ENCODE data around the gene EIF2B5.
A peak's percentile ranks its signal among the peaks of the same experiment; 100 is the strongest.

Gene EIF2B5

DNA sequence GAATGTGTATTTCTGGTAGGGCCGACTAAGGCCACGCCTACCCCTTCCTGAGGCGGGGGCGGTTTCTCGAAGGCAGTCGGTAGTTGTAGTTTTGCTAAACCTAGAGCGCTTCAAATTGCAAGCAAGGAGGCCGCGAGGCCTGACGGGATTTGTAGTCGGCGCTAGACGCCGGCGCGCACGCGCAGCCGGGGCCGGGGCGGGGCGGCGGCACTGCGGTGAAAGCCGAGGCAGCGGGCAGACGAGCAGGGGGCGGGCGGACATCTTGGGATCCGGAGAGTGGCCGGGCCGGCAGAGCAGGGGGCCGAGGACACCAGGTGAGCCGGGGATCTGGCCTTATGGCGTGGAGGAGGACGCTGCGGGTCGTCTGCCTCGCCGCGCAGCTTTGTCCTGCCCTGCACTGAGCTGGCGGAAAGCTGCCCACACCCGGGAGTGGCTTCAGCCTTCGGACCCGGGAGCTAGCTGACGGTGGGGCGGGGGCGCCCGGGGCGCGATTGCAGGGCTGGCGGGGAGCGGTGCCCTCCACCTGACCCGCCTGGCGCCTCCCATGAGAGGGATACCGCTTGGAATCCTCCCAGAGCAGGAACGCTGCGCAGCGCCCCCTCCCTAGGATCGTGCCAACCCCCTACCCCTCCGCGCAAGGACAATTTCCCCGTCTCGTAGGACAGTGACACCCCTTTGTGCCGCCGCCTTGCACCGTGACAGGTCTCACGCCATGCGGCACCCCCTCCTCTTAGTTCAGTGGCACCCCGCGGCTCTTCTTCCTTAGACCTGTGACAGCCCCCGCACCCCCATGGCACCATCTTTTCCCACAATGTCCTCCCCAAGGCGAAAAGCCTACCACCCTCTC lies 39.7 kb downstream of the EIF2B5 start, which contains the start of gene AP2M1:
Gene AP2M1 (plus strand): TSS at position 210 of the 847 bp plus-strand sequence. CDS start 2,139 bp downstream, outside the sequence.
- H3K4me3 ChIP-seq (ENCODE audit: low read depth in 1 of 2, low read length in 2 of 2), result peak within 1 kb of the TSS; percentile 93 to 98; a peak in 3 of 4 replicates
- H3K27ac ChIP-seq (ENCODE audit: low read length), result peak within 1 kb of the TSS; percentile 88
- TF ChIP-seq, protein P1, sequence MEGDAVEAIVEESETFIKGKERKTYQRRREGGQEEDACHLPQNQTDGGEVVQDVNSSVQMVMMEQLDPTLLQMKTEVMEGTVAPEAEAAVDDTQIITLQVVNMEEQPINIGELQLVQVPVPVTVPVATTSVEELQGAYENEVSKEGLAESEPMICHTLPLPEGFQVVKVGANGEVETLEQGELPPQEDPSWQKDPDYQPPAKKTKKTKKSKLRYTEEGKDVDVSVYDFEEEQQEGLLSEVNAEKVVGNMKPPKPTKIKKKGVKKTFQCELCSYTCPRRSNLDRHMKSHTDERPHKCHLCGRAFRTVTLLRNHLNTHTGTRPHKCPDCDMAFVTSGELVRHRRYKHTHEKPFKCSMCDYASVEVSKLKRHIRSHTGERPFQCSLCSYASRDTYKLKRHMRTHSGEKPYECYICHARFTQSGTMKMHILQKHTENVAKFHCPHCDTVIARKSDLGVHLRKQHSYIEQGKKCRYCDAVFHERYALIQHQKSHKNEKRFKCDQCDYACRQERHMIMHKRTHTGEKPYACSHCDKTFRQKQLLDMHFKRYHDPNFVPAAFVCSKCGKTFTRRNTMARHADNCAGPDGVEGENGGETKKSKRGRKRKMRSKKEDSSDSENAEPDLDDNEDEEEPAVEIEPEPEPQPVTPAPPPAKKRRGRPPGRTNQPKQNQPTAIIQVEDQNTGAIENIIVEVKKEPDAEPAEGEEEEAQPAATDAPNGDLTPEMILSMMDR (IDR thresholded peaks at IDR 0.05; ENCODE audit: borderline replicate concordance, extremely low read depth, low read length, poor library complexity, severe bottlenecking), result peak; percentile 29
- TF ChIP-seq EZH2 (IDR thresholded peaks at IDR 0.05; ENCODE audit: borderline replicate concordance, low read depth, low read length, severe bottlenecking), result no peak
- H2AFZ ChIP-seq (ENCODE audit: low read depth, low read length), result peak within 1 kb of the TSS; percentile 96
- peaks cover 34% of the 10 kb centered on the region for H3K4me1 ChIP-seq (ENCODE audit: insufficient read depth, low read length)
- peaks cover 45% of the 10 kb centered on the region for H3K79me2 ChIP-seq (ENCODE audit: insufficient read depth, low read length)
- peak; percentile 94 for ATAC-seq (ENCODE audit: insufficient read depth, low read depth)
- no peaks in the 10 kb centered on the region for H3K9me3 ChIP-seq (ENCODE audit: insufficient read depth, low read length, severe bottlenecking)
- H3K27me3 ChIP-seq (ENCODE audit: insufficient read depth, low read length, poor library complexity), result no peaks in the 10 kb centered on the region
- peaks cover 57% of the 10 kb centered on the region for H3K36me3 ChIP-seq (ENCODE audit: insufficient read depth, low read length)
- peak; percentile 99 for DNase-seq
- peak within 1 kb of the TSS; percentile 97 for H3K4me2 ChIP-seq (ENCODE audit: insufficient read depth, low read length)
- peaks cover 7% of the 10 kb centered on the region for H4K20me1 ChIP-seq (ENCODE audit: insufficient read depth, low read length)
- peak within 1 kb of the TSS; percentile 96 for H3K9ac ChIP-seq (ENCODE audit: low read depth, low read length)

DNA sequence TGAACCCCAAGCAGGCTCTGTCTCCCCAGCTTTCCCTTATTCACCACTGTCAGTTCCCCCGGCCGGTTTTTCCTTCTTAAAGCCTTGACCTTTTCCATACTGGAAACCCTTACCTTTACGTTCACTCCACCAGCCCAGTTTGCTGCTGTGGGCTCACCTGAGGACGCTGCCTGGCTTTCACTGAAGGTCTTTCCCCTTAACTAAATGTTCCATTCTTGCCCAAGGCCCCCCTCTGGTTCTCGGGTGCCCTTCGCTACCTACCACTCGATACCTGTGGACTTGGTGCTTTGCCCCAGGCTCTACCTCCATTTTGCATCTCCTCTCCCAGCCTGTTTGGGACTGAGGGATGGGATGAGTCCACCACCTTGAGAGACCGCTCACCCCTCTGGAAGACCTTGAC lies 40.3 kb downstream of the EIF2B5 start:
- H3K79me2 ChIP-seq (ENCODE audit: insufficient read depth, low read length), result peaks cover 45% of the 10 kb centered on the region
- peak overlapping the region; percentile 96 for H3K9ac ChIP-seq (ENCODE audit: low read depth, low read length)
- H3K36me3 ChIP-seq (ENCODE audit: insufficient read depth, low read length), result peaks cover 61% of the 10 kb centered on the region
- no peaks in the 10 kb centered on the region for H3K27me3 ChIP-seq (ENCODE audit: insufficient read depth, low read length, poor library complexity)
- TF ChIP-seq EZH2 (IDR thresholded peaks at IDR 0.05; ENCODE audit: borderline replicate concordance, low read depth, low read length, severe bottlenecking), result no peak
- TF ChIP-seq, protein P1 (IDR thresholded peaks at IDR 0.05; ENCODE audit: borderline replicate concordance, extremely low read depth, low read length, poor library complexity, severe bottlenecking), result no peak
- DNase-seq (no peak), ATAC-seq (ENCODE audit: insufficient read depth, low read depth) (no peak)
- peak overlapping the region; percentile 93 to 98; a peak in 3 of 4 replicates for H3K4me3 ChIP-seq (ENCODE audit: low read depth in 1 of 2, low read length in 2 of 2)
- peak overlapping the region; percentile 97 for H3K4me2 ChIP-seq (ENCODE audit: insufficient read depth, low read length)
- peaks cover 34% of the 10 kb centered on the region for H3K4me1 ChIP-seq (ENCODE audit: insufficient read depth, low read length)
- peaks cover 7% of the 10 kb centered on the region for H4K20me1 ChIP-seq (ENCODE audit: insufficient read depth, low read length)
- peak overlapping the region; percentile 96 for H2AFZ ChIP-seq (ENCODE audit: low read depth, low read length)
- H3K27ac ChIP-seq (ENCODE audit: low read length), result peak overlapping the region; percentile 88
- H3K9me3 ChIP-seq (ENCODE audit: insufficient read depth, low read length, severe bottlenecking), result no peaks in the 10 kb centered on the region

DNA sequence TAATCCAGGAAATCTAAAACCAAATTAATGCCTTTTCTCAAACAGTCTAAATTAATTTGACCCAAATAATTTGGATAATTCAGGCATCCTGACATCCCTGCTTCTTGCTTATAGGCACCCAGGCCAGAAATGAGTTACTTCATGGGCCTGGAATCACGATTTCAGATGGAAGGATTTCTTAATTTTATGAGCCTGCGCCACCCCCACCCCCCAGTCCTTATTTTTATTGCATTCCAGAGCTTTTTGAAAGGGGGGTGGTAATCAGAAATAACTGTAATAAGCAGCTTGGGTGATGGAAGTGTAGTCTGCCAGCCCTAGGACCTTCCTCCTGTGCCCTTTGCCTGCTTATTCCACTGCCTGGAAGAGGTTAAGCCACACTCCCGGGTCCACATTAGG lies 40.8 kb downstream of the EIF2B5 start:
- H4K20me1 ChIP-seq (ENCODE audit: insufficient read depth, low read length), result peaks cover 7% of the 10 kb centered on the region
- peak overlapping the region; percentile 96 for H3K9ac ChIP-seq (ENCODE audit: low read depth, low read length)
- no peaks in the 10 kb centered on the region for H3K9me3 ChIP-seq (ENCODE audit: insufficient read depth, low read length, severe bottlenecking)
- no peak overlapping the region for H2AFZ ChIP-seq (ENCODE audit: low read depth, low read length)
- DNase-seq, result no peak
- ATAC-seq (ENCODE audit: insufficient read depth, low read depth), result no peak
- peak overlapping the region; percentile 93 to 98; a peak in 3 of 4 replicates for H3K4me3 ChIP-seq (ENCODE audit: low read depth in 1 of 2, low read length in 2 of 2)
- peaks cover 45% of the 10 kb centered on the region for H3K79me2 ChIP-seq (ENCODE audit: insufficient read depth, low read length)
- no peaks in the 10 kb centered on the region for H3K27me3 ChIP-seq (ENCODE audit: insufficient read depth, low read length, poor library complexity)
- peak overlapping the region; percentile 53 for H3K27ac ChIP-seq (ENCODE audit: low read length)
- TF ChIP-seq, protein P1 (IDR thresholded peaks at IDR 0.05; ENCODE audit: borderline replicate concordance, extremely low read depth, low read length, poor library complexity, severe bottlenecking), result no peak
- no peak for TF ChIP-seq EZH2 (IDR thresholded peaks at IDR 0.05; ENCODE audit: borderline replicate concordance, low read depth, low read length, severe bottlenecking)
- peaks cover 34% of the 10 kb centered on the region for H3K4me1 ChIP-seq (ENCODE audit: insufficient read depth, low read length)
- peak overlapping the region; percentile 97 for H3K4me2 ChIP-seq (ENCODE audit: insufficient read depth, low read length)
- H3K36me3 ChIP-seq (ENCODE audit: insufficient read depth, low read length), result peaks cover 61% of the 10 kb centered on the region

All from DND-41 (cell line).